ENCODE measurements around the gene SLC4A4.

- TF ChIP-seq CTCF (IDR thresholded peaks at IDR 0.05) (no peak), POLR2AphosphoS5 (IDR thresholded peaks at IDR 0.05) (no peak)
Measured at GRCh38 chr4:71290074-71290473, 48.7 kb upstream of the SLC4A4 start.
